H1 (cell line): ENCODE data around the gene COL21A1. TPM values are rescaled to one million over a fixed set of nuclear protein-coding genes. Genes with fewer than 3 reads are reported as not detected.

ENCODE experiments used
- CTCF ChIA-PET: fragments of 300-600 bp; sonication (Branson Sonifier 250); formaldehyde crosslinking; loops from one replicate; lab custom pipeline; 2021; ENCODE audit not compliant: partially characterized antibody; lab: Charles Lee
- POLR2A ChIA-PET: fragments of 300-600 bp; sonication (Branson Sonifier 250); formaldehyde crosslinking; loops from one replicate; lab custom pipeline; 2021; ENCODE audit warnings: inconsistent platforms; ENCODE audit not compliant: partially characterized antibody; lab: Charles Lee
- DNase-seq, 2 experiments: peaks; one replicate each; pipeline versions ENCODE4 v3.0.0 to v3.0.0-alpha.2; 2010 to 2022; ENCODE audit warnings: low spot score in 2 of 2, low read depth in 1 of 2, mixed read lengths in 1 of 2
- FAIRE-seq: peaks from 2 replicates; lab custom pipeline; 2011; peaks lifted over from hg19 to GRCh38; lab: Jason Lieb, UNC
- H2AFZ ChIP-seq: 2 replicates; pipeline ENCODE4 v1.8.1; 2012; ENCODE audit warnings: low read length, inconsistent platforms
- H2AK5ac ChIP-seq: 2 replicates; pipeline ENCODE4 v1.6.1; 2013; ENCODE audit warnings: low read depth, low read length
- H2BK120ac ChIP-seq: replicated peaks from 2 replicates; pipeline ENCODE3; 2013; ENCODE audit warnings: low read depth, low read length, inconsistent platforms
- H2BK12ac ChIP-seq: 2 replicates; pipeline ENCODE4 v1.6.1; 2013; ENCODE audit warnings: low read depth, low read length
- H2BK15ac ChIP-seq: 2 replicates; pipeline ENCODE4 v1.6.1; 2013; ENCODE audit warnings: low read length
- H2BK20ac ChIP-seq: 2 replicates; pipeline ENCODE4 v1.6.1; 2013; ENCODE audit warnings: low read length
- H2BK5ac ChIP-seq: 2 replicates; pipeline ENCODE4 v1.6.1; 2013; ENCODE audit warnings: low read depth, low read length
- H3K14ac ChIP-seq: 2 replicates; pipeline ENCODE4 v1.6.1; 2013; ENCODE audit warnings: inconsistent platforms; ENCODE audit not compliant: insufficient read length
- H3K18ac ChIP-seq: 2 replicates; pipeline ENCODE4 v1.6.1; 2013; ENCODE audit warnings: low read length; ENCODE audit errors: extremely low read depth
- H3K23ac ChIP-seq: 2 replicates; pipeline ENCODE4 v1.6.1; 2013; ENCODE audit warnings: inconsistent platforms; ENCODE audit not compliant: insufficient read length
- H3K23me2 ChIP-seq: 2 replicates; pipeline ENCODE4 v1.6.1; 2013; ENCODE audit warnings: low read depth, low read length
- H3K27ac ChIP-seq: 2 replicates; pipeline ENCODE4 v1.6.1; 2011; ENCODE audit warnings: low read depth, low read length, inconsistent platforms
- H3K27me3 ChIP-seq, 4 experiments: replicated peaks in 1 of 4; 1 replicate in 1 of 4; 2 replicates in 3 of 4; pipeline versions ENCODE4 v1.6.1 to v1.8.1; 2011 to 2013; ENCODE audit warnings: low read length in 3 of 4, mild to moderate bottlenecking in 3 of 4, inconsistent platforms in 2 of 4, mixed read lengths in 2 of 4, moderate library complexity in 1 of 4; ENCODE audit not compliant: control insufficient read depth in 3 of 4, insufficient read depth in 3 of 4; ENCODE audit errors: extremely low read depth in 1 of 4
- H3K36me3 ChIP-seq, 4 experiments: 2 replicates each; pipeline versions ENCODE4 v1.6.1 to v1.8.1; 2011 to 2013; ENCODE audit warnings: mild to moderate bottlenecking in 4 of 4, low read length in 3 of 4, moderate library complexity in 2 of 4, control low read depth in 1 of 4, inconsistent platforms in 1 of 4; ENCODE audit not compliant: insufficient read depth in 4 of 4, control insufficient read depth in 2 of 4
- H3K4ac ChIP-seq: replicated peaks from 2 replicates; pipeline ENCODE3; 2013; ENCODE audit warnings: low read length, low read depth, mixed read lengths, inconsistent platforms; ENCODE audit not compliant: insufficient read length
- H3K4me1 ChIP-seq, 4 experiments: replicated peaks in 1 of 4; 1 replicate in 1 of 4; 2 replicates in 3 of 4; pipeline versions ENCODE4 v1.6.1 to v1.8.1; 2011 to 2013; ENCODE audit warnings: low read length in 3 of 4, inconsistent platforms in 2 of 4, mixed read lengths in 1 of 4; ENCODE audit not compliant: insufficient read depth in 4 of 4, control insufficient read depth in 3 of 4
- H3K4me2 ChIP-seq, 2 experiments: 2 replicates each; pipeline versions ENCODE4 v1.6.1 to v1.8.1; 2011 to 2013; ENCODE audit warnings: low read depth in 2 of 2, low read length in 2 of 2, control low read depth in 1 of 2, inconsistent platforms in 1 of 2, mild to moderate bottlenecking in 1 of 2; ENCODE audit not compliant: insufficient read depth in 1 of 2
- H3K4me3 ChIP-seq, 4 experiments: fragments of 200-600, 300-600 bp in 1 of 4; sonication (generic), shearing (Covaris generic), sonication (Bioruptor Twin) in 1 of 4; 2 replicates each; pipeline versions ENCODE4 v1.5.1 to v1.8.1; 2011 to 2016; ENCODE audit warnings: low read length in 4 of 4, low read depth in 3 of 4, control low read depth in 2 of 4, inconsistent platforms in 2 of 4, mild to moderate bottlenecking in 2 of 4, mixed read lengths in 1 of 4, moderate library complexity in 1 of 4; ENCODE audit not compliant: insufficient read depth in 2 of 4; ENCODE audit errors: extremely low read depth in 1 of 4
- H3K56ac ChIP-seq: replicated peaks from 2 replicates; pipeline ENCODE3; 2013; ENCODE audit warnings: low read depth, mild to moderate bottlenecking, mixed read lengths, low read length, inconsistent platforms; ENCODE audit not compliant: insufficient read length
- H3K79me1 ChIP-seq: 2 replicates; pipeline ENCODE4 v1.6.1; 2013; ENCODE audit warnings: low read depth, low read length, control low read depth
- H3K79me2 ChIP-seq, 2 experiments: 2 replicates each; pipeline versions ENCODE4 v1.6.1 to v1.8.1; 2012 to 2013; ENCODE audit warnings: low read length in 2 of 2, mild to moderate bottlenecking in 2 of 2, inconsistent platforms in 1 of 2; ENCODE audit not compliant: insufficient read depth in 2 of 2, control insufficient read depth in 1 of 2
- H3K9ac ChIP-seq, 4 experiments: replicated peaks in 1 of 4; 1 replicate in 1 of 4; 2 replicates in 3 of 4; pipeline versions ENCODE4 v1.6.1 to v1.8.1; 2011 to 2013; ENCODE audit warnings: low read depth in 3 of 4, low read length in 3 of 4, control low read depth in 2 of 4, mild to moderate bottlenecking in 2 of 4, moderate library complexity in 2 of 4, inconsistent platforms in 1 of 4; ENCODE audit errors: extremely low read depth in 1 of 4
- H3K9me3 ChIP-seq, 2 experiments: 2 replicates each; pipeline versions ENCODE4 v1.6.1 to v1.8.1; 2012 to 2013; ENCODE audit warnings: mild to moderate bottlenecking in 2 of 2, moderate library complexity in 2 of 2, control low read depth in 1 of 2, inconsistent platforms in 1 of 2, low read depth in 1 of 2, low read length in 1 of 2, mixed read lengths in 1 of 2; ENCODE audit not compliant: insufficient read depth in 2 of 2
- H4K20me1 ChIP-seq, 2 experiments: replicated peaks in 1 of 2; 2 replicates each; pipeline versions ENCODE3 to v1.8.1; 2011 to 2013; ENCODE audit warnings: inconsistent platforms in 2 of 2, low read length in 2 of 2, mild to moderate bottlenecking in 1 of 2; ENCODE audit not compliant: insufficient read depth in 2 of 2, control insufficient read depth in 1 of 2
- H4K5ac ChIP-seq: 2 replicates; pipeline ENCODE4 v1.6.1; 2013; ENCODE audit warnings: low read length, low read depth, mixed read lengths, inconsistent platforms; ENCODE audit not compliant: insufficient read length
- H4K8ac ChIP-seq: 2 replicates; pipeline ENCODE4 v1.8.0; 2013; ENCODE audit warnings: mild to moderate bottlenecking, moderate library complexity, low read length, inconsistent platforms; ENCODE audit not compliant: insufficient read depth; ENCODE audit errors: extremely low read depth
- H4K91ac ChIP-seq: replicated peaks from 2 replicates; pipeline ENCODE3; 2013; ENCODE audit warnings: low read length, mixed read lengths, inconsistent platforms; ENCODE audit not compliant: insufficient read length
- ATF2 ChIP-seq: IDR thresholded peaks from 2 replicates; pipeline ENCODE4 v1.6.1; 2012; ENCODE audit warnings: low read length, inconsistent platforms
- CBX8 ChIP-seq: fragments of 300-800, 300-1000 bp; sonication (generic); IDR thresholded peaks from 2 replicates; pipeline ENCODE4 v1.7.1; 2016; ENCODE audit warnings: low read depth, low read length, borderline replicate concordance
- CREB1 ChIP-seq: IDR thresholded peaks from 2 replicates; pipeline ENCODE4 v1.6.1; 2012; ENCODE audit warnings: inconsistent platforms
- EGR1 ChIP-seq: IDR thresholded peaks from 2 replicates; pipeline ENCODE4 v1.6.1; 2011; ENCODE audit warnings: low read depth, low read length, borderline replicate concordance
- FOSL1 ChIP-seq: IDR thresholded peaks from 2 replicates; pipeline ENCODE4 v1.6.1; 2011; ENCODE audit warnings: mild to moderate bottlenecking, low read depth, low read length, moderate library complexity; ENCODE audit not compliant: insufficient read depth
- KDM1A ChIP-seq: fragments of 200-600, 300-600 bp; sonication (generic); IDR thresholded peaks from 2 replicates; pipeline ENCODE4 v1.7.1; 2016; ENCODE audit warnings: mild to moderate bottlenecking, low read length, borderline replicate concordance
- KDM5A ChIP-seq: fragments of 200-600 bp; IDR thresholded peaks from 2 replicates; pipeline ENCODE4 v1.7.1; 2012; ENCODE audit warnings: mild to moderate bottlenecking, low read length, inconsistent platforms, mixed read lengths
- MAX ChIP-seq: IDR thresholded peaks from 2 replicates; pipeline ENCODE4 v1.6.1; 2012; ENCODE audit warnings: inconsistent platforms
- NRF1 ChIP-seq: IDR thresholded peaks from 2 replicates; pipeline ENCODE4 v1.6.1; 2011; ENCODE audit warnings: mild to moderate bottlenecking, low read depth, low read length, improper control_type of control experiment
- SIN3A ChIP-seq, 2 experiments: IDR thresholded peaks in 1 of 2; conservative IDR thresholded peaks in 1 of 2; 2 replicates each; pipeline ENCODE4 v1.6.1; 2011 to 2012; ENCODE audit warnings: low read length in 2 of 2, improper control_type of control experiment in 1 of 2, low read depth in 1 of 2, mild to moderate bottlenecking in 1 of 2
- SUZ12 ChIP-seq: fragments of 200-600 bp; sonication (generic); IDR thresholded peaks from 2 replicates; pipeline ENCODE4 v1.6.1; 2012; ENCODE audit warnings: mild to moderate bottlenecking, inconsistent platforms, low read length, moderate library complexity, mixed read lengths
- ZNF274 ChIP-seq: IDR thresholded peaks from 2 replicates; pipeline ENCODE4 v1.7.0; 2012; ENCODE audit warnings: low read length, borderline replicate concordance; ENCODE audit errors: extremely low read depth
- WGBS, 2 experiments: shearing (Covaris generic) in 1 of 2; methylation state at CpG; one replicate each; pipeline versions ENCODE4 v1.1.6 to v1.1.7; 2013 to 2015; ENCODE audit warnings: low lambda C conversion rate in 2 of 2, mixed read lengths in 2 of 2, inconsistent platforms in 1 of 2, low coverage in 1 of 2, missing lambda C conversion rate in 1 of 2; ENCODE audit not compliant: insufficient replicate concordance in 2 of 2, insufficient coverage in 1 of 2, insufficient read length in 1 of 2; ENCODE audit errors: extremely low coverage in 1 of 2, missing lambda C conversion rate in 1 of 2; 5-methylcytosine and 5-hydroxymethylcytosine counted together
- polyA plus RNA-seq, 7 experiments: library from polyadenylated mRNA; depleted of rRNA in 3 of 7; stranded (reverse) in 5 of 7; unstranded in 2 of 7; fragments of >200 nt in 5 of 7; fragments of 200-250 nt in 2 of 7; gene quantifications; 1 replicate in 5 of 7; 2 replicates in 1 of 7; 4 replicates in 1 of 7; pipeline versions ENCODE4 v1.2.1 to v1.2.3, GENCODE V29; 2011 to 2013; ENCODE audit warnings: missing spikeins in 2 of 7, mixed read lengths in 2 of 7
- total RNA-seq: library from RNA; stranded (reverse); fragmentation: NEBNext Ultra II Directional; extraction: Animal tissue kit (Norgen Biotek cat#: 25700); gene quantifications from 2 replicates; pipeline ENCODE4 v1.2.1, GENCODE V29; 2021

COL21A1 gene
- total and polyA plus RNA-seq, 2 of the 8 experiments (the other 6 are each of a cell fraction or from before 2014, with no cell fraction given), result 1.6 to 3.4 TPM

GRCh38 chr6:56270812-56271441 is 23.5 kb upstream of the COL21A1 start:
- no peaks in the 10 kb centered on the region for H3K36me3 ChIP-seq
- no peak overlapping the region for H4K5ac ChIP-seq
- no peak overlapping the region for H3K27ac ChIP-seq
- H3K9ac ChIP-seq, result no peak overlapping the region
- no peak for FAIRE-seq
- H3K4me2 ChIP-seq, result no peak overlapping the region
- no peak overlapping the region for H2BK5ac ChIP-seq
- no peak overlapping the region for H3K18ac ChIP-seq
- H3K23ac ChIP-seq, result no peak overlapping the region
- no peak for DNase-seq
- 79% methylated on average over 1 of the region's 1 CpG; no CpG with 5 or more reads in 1 of the 2 experiments for WGBS, 2 experiments
- no peaks in the 10 kb centered on the region for H3K23me2 ChIP-seq
- H3K79me2 ChIP-seq, result no peaks in the 10 kb centered on the region
- no peak overlapping the region for H2BK120ac ChIP-seq
- ChIA-PET CTCF (no interaction called here), POLR2A (no interaction called here)
- H3K9me3 ChIP-seq, result no peaks in the 10 kb centered on the region; a peak in 2 of 4 replicates
- no peak overlapping the region for H3K14ac ChIP-seq
- H3K27me3 ChIP-seq, result no peaks in the 10 kb centered on the region
- no peak overlapping the region for H3K56ac ChIP-seq
- H4K91ac ChIP-seq, result no peak overlapping the region
- H4K8ac ChIP-seq, result no peak overlapping the region
- H2AFZ ChIP-seq, result no peak overlapping the region
- no peak overlapping the region for H3K4ac ChIP-seq
- H2BK15ac ChIP-seq, result no peak overlapping the region
- no peaks in the 10 kb centered on the region for H4K20me1 ChIP-seq
- H2BK12ac ChIP-seq, result no peak overlapping the region
- no peak overlapping the region for H3K4me3 ChIP-seq
- no peaks in the 10 kb centered on the region for H3K4me1 ChIP-seq
- no peak overlapping the region for H2AK5ac ChIP-seq
- H2BK20ac ChIP-seq, result no peak overlapping the region
- no peaks in the 10 kb centered on the region for H3K79me1 ChIP-seq
- TF ChIP-seq KDM5A (no peak), SUZ12 (no peak), CREB1 (no peak), NRF1 (no peak), SIN3A (conservative IDR thresholded peaks at IDR 0.05 in 1 of 2, IDR thresholded peaks at IDR 0.05 in 1 of 2; ENCODE audit: low read depth in 1 of 2, low read length in 2 of 2) (no peak), EGR1 (no peak), FOSL1 (no peak), CBX8 (no peak), ZNF274 (no peak), MAX (no peak), KDM1A (no peak), ATF2 (no peak)
